Nephron (organoid): Measurements from ENCODE around the gene NPEPPS.

Experiments
- H3K27ac Mint-ChIP-seq, 3 experiments: 2 replicates each; pipeline ENCODE4 v1.8.0; 2020; ENCODE audit warnings: mixed read lengths in 3 of 3, mild to moderate bottlenecking in 2 of 3, moderate library complexity in 1 of 3
- H3K27me3 Mint-ChIP-seq: 2 replicates; pipeline ENCODE4 v1.8.0; 2021; ENCODE audit warnings: low read depth, mild to moderate bottlenecking, moderate library complexity, mixed read lengths
- H3K36me3 Mint-ChIP-seq: 2 replicates; pipeline ENCODE4 v1.8.0; 2020; ENCODE audit warnings: low read depth, mixed read lengths
- H3K4me1 Mint-ChIP-seq: 2 replicates; pipeline ENCODE4 v1.8.0; 2020; ENCODE audit warnings: mixed read lengths
- H3K4me3 Mint-ChIP-seq, 3 experiments: 2 replicates each; pipeline ENCODE4 v1.8.0; 2020; ENCODE audit warnings: mild to moderate bottlenecking in 3 of 3, mixed read lengths in 3 of 3, moderate library complexity in 2 of 3
- H3K9me3 Mint-ChIP-seq: 2 replicates; pipeline ENCODE4 v1.8.0; 2020; ENCODE audit warnings: mixed read lengths
- CTCF ChIP-seq, 3 experiments: fragments of 200-600 bp; sonication (generic); IDR thresholded peaks; one replicate each; pipeline ENCODE4 v1.5.0; 2021; ENCODE audit warnings: antibody characterized with exemption in 3 of 3; ENCODE audit not compliant: unreplicated experiment in 3 of 3

NPEPPS gene

DNA sequence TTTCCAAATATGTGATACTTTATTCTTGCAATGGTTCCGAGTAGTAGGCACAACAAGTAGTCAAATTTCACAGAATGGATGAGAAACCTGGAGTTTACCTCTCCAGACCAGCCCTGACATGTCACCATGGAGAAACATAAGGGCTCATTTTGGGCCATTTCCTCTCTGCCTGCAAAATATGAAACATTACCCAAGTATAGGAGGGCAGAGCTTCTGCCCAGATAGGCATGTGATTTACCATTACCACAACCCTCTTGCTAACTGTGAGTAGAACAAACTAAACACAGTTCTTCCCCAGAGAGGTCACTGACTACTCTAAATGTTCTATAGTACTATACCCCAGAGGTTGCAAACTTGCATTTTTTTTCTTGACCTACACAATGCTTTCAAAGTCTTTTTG is 103.1 kb downstream of the NPEPPS start:
- Mint-ChIP-seq H3K9me3 (no peaks in the 10 kb centered on the region), H3K36me3 (peaks cover 16% of the 10 kb centered on the region), H3K27me3 (no peaks in the 10 kb centered on the region), H3K27ac (no peak overlapping the region), H3K4me1 (no peaks in the 10 kb centered on the region), H3K4me3 (no peak overlapping the region)
- no peak for TF ChIP-seq CTCF (IDR thresholded peaks at IDR 0.05; ENCODE audit: unreplicated experiment in 3 of 3)

DNA sequence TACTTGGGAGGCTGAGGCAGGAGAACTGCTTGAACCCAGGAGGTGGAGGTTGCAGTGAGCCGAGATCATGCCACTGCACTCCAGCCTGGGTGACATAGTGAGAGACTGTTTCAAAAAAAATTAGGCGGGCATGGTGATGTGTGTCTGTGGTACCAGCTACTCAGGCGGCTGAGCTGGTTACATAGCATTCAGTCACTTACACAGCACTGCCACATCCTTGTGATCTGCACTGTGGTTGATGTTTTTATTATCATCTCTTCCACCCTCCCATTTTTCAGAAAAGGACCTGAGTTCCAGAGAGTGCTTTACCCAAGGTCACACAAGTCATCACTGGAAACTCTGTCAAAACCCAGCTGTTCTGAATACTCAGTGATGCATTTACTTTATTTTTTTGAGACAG is 104.0 kb downstream of the NPEPPS start:
- H3K27ac Mint-ChIP-seq, result no peak overlapping the region
- no peaks in the 10 kb centered on the region for H3K9me3 Mint-ChIP-seq
- no peak for TF ChIP-seq CTCF (IDR thresholded peaks at IDR 0.05; ENCODE audit: unreplicated experiment in 3 of 3)

DNA sequence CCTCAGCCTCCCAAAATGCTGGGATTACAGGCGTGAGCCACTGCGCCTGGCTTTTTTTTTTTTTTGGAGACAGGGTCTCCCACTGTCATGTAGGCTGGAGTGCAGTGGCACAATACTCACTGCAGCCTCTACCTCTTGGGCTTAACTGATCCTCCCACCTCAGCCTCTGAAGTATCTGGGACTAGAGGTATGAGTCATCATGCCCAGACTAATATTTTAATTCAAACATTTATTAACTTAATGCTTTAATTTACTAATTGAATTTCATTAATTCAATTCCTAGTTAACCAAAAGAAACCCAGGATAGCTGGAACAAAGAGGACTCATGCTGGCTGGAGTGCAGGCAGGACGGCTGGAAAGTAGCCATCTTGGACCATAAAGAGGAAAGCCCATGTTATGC is 104.8 kb downstream of the NPEPPS start:
- no peak for TF ChIP-seq CTCF (IDR thresholded peaks at IDR 0.05; ENCODE audit: unreplicated experiment in 3 of 3)
- Mint-ChIP-seq H3K36me3 (peaks cover 16% of the 10 kb centered on the region), H3K4me1 (no peaks in the 10 kb centered on the region), H3K27ac (no peak overlapping the region), H3K9me3 (no peaks in the 10 kb centered on the region), H3K4me3 (no peak overlapping the region), H3K27me3 (no peaks in the 10 kb centered on the region)

More for the DNA sequence above, 104.0 kb downstream of the NPEPPS start:
- Mint-ChIP-seq H3K27me3 (no peaks in the 10 kb centered on the region), H3K4me1 (no peaks in the 10 kb centered on the region), H3K4me3 (no peak overlapping the region), H3K36me3 (peaks cover 16% of the 10 kb centered on the region)

GRCh38 chr17:47636273-47637030 is 105.5 kb downstream of the NPEPPS start:
- no peaks in the 10 kb centered on the region for H3K9me3 Mint-ChIP-seq
- H3K27ac Mint-ChIP-seq, result no peak overlapping the region
- H3K4me3 Mint-ChIP-seq, result no peak overlapping the region
- no peaks in the 10 kb centered on the region for H3K27me3 Mint-ChIP-seq
- H3K4me1 Mint-ChIP-seq, result no peaks in the 10 kb centered on the region
- TF ChIP-seq CTCF (IDR thresholded peaks at IDR 0.05; ENCODE audit: unreplicated experiment in 3 of 3), result no peak
- H3K36me3 Mint-ChIP-seq, result peaks cover 10% of the 10 kb centered on the region

GRCh38 chr17:47638903-47639302 is 108.0 kb downstream of the NPEPPS start:
- Mint-ChIP-seq H3K27me3 (no peaks in the 10 kb centered on the region), H3K9me3 (no peaks in the 10 kb centered on the region), H3K27ac (no peak overlapping the region), H3K36me3 (peaks cover 10% of the 10 kb centered on the region), H3K4me3 (no peak overlapping the region), H3K4me1 (no peaks in the 10 kb centered on the region)
- no peak for TF ChIP-seq CTCF (IDR thresholded peaks at IDR 0.05; ENCODE audit: unreplicated experiment in 3 of 3)

DNA sequence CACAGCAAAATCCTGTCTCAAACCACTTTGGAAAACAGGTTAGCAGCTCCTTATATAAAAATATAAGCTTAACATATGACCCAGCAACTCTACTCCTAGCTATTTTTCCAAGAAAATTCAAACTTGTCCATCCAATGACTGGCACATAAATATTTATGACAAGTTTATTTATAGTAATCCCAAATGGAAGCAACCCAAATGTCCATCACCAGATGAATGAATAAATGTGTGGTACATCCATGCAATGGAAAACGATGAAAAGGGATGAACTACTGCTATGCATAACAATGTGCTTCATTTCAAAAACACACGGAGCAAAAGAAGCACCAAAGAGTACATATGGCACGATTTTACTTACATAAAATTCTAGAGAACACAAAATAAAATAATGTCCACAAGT is 109.2 kb downstream of the NPEPPS start:
- Mint-ChIP-seq H3K27me3 (no peaks in the 10 kb centered on the region), H3K36me3 (peaks cover 10% of the 10 kb centered on the region), H3K9me3 (no peaks in the 10 kb centered on the region), H3K27ac (no peak overlapping the region), H3K4me1 (no peaks in the 10 kb centered on the region), H3K4me3 (no peak overlapping the region)
- TF ChIP-seq CTCF (IDR thresholded peaks at IDR 0.05; ENCODE audit: unreplicated experiment in 3 of 3), result no peak
